GM18508 (cell line): ENCODE data around the gene LY6G6C.

ENCODE experiments used
- ATAC-seq: cut with Tn5 transposase; IDR thresholded peaks from one replicate; pipeline ENCODE4 v1.9.1; 2021; ENCODE audit warnings: moderate number of reproducible peaks; ENCODE audit not compliant: insufficient read depth, unreplicated experiment

Gene LY6G6C

GRCh38 chr6:31721351-31722020, at the start of gene LY6G6C:
Gene LY6G6C, minus strand, starts transcription at chr6:31721746. Its CDS starts 67 bp downstream, at chr6:31721679.
- no peak for ATAC-seq

DNA sequence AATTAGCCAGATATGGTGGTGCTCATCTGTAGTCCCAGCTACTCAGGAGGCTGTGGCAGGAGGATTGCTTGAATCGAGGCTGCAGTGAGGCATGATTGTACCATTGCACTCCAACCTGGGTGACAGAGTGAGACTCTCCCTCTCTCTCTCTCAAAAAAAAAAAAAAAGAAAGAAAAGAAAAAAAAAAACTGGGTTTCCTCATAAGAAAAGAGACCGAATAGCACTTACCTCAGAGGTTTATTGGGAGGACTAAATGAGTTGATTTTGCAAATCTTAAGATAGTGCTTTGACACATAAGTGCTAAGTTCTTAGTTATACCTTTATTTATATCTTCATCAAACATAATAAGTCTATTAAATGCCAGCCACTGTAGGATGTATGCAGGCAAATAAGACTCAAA, 49.3 kb upstream of the LY6G6C start:
- no peak for ATAC-seq

DNA sequence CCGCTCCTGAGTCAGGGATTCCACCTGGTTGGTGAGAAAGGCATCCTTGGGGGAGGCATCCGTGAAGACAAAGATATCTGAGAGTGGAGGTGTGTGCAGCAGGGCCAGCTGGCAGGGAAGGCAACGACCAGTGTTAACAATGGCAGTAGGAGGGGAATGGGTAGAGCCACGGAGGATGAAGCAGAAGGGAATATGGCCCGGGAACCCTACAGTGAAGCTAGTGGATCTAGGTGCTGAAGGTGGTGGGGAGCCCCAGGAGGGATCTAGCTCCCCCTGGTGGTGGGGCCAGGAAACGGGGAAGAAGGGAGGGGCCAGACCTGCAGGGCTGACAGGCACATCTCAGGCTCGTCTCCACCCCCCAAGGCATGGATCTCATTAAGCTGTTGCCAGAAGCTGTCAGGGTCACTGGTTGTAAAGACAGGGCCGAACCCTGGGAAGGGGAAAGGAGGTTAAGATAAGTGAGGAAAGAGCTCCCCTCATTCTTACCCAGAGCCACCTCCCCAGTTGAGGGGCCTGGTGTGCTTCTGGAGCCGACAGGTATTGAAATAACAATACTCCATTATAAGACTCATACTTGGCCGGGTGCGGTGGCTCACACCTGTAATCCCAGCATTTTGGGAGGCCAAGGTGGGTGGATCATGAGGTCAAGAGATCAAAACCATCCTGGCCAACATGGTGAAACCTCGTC, 48.3 kb upstream of the LY6G6C start:
- ATAC-seq, result no peak

DNA sequence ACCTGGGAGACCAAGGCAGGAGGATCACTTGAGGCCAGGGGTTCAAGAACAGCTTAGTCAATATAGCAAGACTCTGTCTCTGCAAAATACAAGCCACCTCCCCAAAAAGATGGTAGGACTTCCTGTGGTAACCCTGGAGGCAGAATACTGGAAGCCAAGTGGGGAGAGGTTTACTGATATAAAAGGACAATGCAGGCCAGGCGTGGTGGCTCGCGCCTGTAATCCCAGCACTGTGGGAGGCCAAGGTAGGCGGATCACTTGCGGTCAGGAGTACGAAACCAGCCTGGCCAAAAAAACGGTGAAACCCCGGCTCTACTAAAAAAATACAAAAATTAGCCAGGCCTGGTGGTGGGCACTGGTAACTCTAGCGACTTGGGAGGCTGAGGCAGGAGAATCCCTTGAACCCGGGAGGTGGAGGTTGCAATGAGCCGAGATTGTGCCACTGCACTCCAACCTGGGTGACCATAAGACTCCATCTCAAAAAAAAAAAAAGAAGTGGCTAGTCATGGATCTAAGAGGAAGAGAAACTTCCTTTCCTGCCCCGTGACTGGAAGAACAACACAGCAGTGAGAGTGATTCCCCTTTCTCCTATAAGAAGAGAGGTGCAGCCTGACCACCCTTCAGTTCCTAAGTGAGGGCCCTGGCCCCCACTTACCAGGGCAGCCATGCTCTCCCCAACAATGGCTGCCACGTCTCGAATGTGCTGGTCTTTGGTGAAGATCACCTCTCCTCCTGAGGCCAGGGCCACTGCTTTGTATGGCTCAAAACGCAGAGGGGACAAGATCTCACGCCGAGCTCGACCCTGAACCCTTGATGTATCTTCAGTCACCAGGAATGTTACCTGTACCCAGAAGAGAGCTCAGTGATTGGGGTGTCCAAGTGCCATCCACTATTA, 47.1 kb upstream of the LY6G6C start:
- no peak for ATAC-seq

GRCh38 chr6:31767096-31767645, 45.6 kb upstream of the LY6G6C start:
- no peak for ATAC-seq

GRCh38 chr6:31765910-31766794, 44.6 kb upstream of the LY6G6C start:
- ATAC-seq, result no peak

DNA sequence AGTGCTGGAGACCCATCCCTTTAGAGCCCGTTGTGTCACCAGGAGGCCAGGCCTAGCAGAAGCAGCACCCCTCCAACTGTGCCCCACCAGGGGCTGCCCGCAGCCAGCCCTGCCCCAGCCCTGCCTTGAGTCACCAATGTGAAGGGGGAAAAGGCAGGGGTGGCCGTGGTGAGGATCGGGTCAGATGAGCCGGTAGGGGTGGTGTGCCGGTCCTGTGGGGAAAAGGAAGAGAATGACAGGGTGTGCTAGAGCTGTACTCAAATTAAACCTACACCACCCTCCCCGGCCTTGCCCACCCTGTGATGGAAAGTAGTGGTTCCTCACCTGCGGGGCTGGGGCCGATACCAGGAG, 44.0 kb upstream of the LY6G6C start:
- ATAC-seq, result no peak

GRCh38 chr6:31764198-31764597, 42.7 kb upstream of the LY6G6C start:
- no peak for ATAC-seq

GRCh38 chr6:31763619-31763940, 42.0 kb upstream of the LY6G6C start:
- no peak for ATAC-seq

DNA sequence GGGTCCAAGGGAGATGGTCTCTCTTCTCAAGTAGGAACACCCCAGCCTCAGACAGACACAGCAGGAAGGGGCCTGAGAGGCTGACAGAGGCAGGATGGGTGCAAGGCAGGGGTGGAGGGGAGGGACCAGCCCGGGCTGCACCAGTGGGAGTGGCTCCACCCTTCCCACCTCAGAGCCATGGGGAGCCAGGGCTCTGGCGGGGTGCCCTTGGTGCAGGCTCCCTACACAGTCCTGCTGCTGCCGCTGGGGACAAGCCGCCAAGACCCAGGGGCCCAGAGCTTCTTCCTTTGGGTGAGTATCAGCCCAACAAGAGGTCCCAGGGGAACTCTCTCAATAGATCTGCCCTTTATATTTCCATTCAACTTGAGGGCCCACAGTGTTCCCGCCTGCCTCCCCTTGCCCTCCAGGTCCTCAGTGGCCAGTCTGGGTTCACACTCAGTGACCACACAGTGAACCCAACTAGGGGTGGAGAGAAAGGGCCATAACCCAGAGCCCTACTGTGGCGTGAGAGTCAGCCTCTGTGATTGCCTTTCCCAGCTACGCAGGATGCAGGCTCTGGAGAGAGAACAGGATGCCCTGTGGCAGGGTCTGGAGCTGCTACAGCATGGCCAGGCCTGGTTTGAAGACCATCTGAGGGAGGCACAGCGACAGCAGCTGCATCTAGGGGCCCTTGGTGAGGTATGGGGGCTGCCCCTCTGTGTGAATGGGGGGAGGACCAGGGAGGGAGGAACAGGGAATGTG, 41.5 kb upstream of the LY6G6C start:
- no peak for ATAC-seq

DNA sequence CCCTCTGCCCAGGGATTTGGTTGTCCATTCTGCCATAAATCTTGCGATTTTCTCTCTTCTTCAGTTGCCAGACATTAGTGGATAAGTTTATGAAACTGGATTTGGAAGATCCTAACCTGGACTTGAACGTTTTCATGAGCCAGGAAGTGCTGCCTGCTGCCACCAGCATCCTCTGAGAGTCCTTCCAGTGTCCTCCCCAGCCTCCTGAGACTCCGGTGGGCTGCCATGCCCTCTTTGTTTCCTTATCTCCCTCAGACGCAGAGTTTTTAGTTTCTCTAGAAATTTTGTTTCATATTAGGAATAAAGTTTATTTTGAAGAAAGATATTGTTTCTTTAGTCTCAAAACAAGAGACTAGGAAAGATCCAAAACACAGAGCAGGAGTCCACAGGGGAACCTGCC, 40.8 kb upstream of the LY6G6C start, which contains the start of gene SAPCD1:
Gene SAPCD1, plus strand, starts transcription at position 301 of the 400 bp plus-strand sequence. CDS start 399 bp downstream, outside the sequence.
- ATAC-seq, result no peak

DNA sequence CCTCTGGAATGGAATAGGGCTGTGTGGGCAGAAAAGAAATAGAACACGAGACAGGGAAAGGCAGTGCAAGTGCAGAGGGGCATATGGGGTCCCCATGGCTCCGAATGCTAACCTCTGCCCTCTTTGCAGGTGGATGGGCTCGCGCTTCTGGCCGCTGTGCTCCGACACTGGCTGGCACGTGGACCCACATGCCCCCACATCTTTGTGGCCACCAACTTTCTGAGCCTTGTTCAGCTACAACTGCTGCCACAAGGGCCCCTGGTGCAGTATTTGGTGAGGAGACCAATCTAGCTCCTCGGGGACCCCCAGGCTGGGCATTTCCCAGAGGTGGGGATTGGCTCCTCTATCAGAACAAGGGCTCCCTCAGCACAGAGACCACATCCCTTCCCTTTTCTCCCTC, 39.8 kb upstream of the LY6G6C start:
- ATAC-seq, result no peak

- ATAC-seq, result no peak
Observed at GRCh38 chr6:31760790-31761189, 39.2 kb upstream of the LY6G6C start.

DNA sequence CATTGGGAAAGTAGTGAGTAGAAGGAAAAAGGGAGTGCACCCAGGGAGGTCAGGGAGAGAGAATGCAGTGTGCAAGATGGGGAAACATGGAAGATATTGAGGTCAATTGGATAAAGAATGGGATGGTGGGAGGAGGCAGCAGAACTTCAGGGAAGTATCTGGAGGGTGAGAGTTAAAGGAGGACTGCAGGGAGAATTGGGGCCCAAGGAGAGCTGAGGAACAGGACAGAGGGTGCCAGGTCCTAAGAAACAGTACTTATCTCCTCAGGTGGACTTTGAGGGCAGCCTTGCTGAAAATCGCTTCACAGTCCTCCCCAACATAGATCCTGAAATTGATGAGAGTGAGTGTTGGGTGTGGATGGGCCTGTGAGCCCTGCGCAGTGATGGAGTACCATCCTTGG, 36.7 kb upstream of the LY6G6C start:
- no peak for ATAC-seq

DNA sequence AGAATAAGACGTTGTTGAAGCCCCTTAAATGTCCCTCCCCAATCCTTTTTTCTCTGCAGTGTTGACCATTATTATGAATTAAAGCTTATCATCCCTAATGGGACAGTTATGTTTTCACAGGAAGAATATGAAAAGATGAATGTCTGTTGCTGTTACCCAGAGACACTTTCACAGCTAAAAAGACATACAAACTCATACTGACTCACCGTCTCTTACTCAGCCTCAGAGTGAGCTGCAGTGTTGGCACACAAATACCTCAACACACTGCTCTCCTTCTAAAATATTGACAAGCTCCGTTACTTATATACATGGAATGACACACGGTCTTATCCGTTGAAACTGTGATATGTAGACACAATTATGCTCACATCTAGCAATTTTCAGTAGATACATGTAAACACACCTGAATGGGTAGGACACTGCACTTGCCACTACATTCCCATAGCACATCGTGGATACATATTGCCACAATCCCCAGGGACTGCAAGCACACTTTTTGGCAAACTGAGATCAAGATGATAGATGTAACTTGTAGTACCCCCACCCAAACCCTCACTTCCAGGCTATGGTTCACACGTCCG, 31.3 kb upstream of the LY6G6C start:
- no peak for ATAC-seq

DNA sequence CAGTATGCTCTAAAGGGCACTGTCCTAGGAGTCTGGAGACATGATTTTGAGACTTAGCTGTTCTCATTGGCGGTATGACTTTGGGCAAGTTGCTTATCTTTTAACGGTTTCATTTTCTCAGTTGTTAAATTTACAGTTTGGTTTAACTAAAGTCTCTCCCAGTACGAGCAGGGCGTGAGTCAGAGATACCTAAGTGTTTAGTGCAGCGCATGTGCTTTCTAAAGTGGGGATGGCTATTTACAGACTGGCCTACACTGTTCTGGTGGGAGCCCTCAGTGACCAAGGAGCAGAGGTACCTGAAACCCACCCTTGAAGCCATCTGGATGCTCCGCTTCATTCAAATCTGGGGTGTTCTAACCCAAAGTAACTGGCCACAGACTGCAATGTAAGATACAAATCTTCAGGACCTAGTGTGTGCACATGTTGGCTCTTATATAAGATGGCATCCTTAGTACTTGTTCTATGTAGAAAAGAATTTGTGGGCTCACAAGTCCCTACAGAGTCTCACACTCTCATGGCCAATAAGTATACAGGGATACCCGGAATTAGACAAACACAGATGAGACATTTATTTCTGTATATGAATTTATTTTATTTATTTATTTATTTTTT, 29.0 kb upstream of the LY6G6C start:
- no peak for ATAC-seq

GRCh38 chr6:31749301-31750036, 27.9 kb upstream of the LY6G6C start:
- no peak for ATAC-seq

DNA sequence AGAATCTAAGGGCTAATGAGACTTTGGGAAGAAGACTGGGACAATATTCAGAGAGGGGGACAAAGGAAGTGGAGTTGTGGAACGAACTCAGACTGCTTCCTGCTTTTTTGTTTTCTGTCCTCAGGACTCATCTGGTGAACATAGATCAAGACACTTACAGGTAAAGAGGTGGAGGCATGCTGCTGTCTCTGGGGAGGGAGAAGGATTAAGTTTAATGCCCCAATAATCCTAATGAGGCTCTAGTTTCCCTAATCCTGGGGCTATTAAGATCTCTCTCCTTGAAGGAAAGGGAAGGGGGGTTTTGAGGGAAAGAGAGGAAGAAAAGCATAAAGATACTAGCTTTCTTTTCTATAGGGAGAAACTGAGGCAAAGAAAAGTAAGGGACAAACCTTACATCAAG, 22.9 kb upstream of the LY6G6C start:
- no peak for ATAC-seq
